GM19455 (cell line): Measurements from ENCODE around the gene CLEC16A.

Source experiments
- ATAC-seq: cut with Tn5 transposase; IDR thresholded peaks from one replicate; pipeline ENCODE4 v1.9.1; 2021; ENCODE audit not compliant: unreplicated experiment

The CLEC16A gene

GRCh38 chr16:11011326-11011725, 67.0 kb downstream of the CLEC16A start:
- no peak for ATAC-seq

GRCh38 chr16:11012841-11013240, 68.5 kb downstream of the CLEC16A start:
- no peak for ATAC-seq

GRCh38 chr16:11014136-11014535, 69.8 kb downstream of the CLEC16A start:
- ATAC-seq = no peak

- ATAC-seq = no peak
These were observed 70.7 kb downstream of the CLEC16A start for GRCh38 chr16:11015076-11015475.

GRCh38 chr16:11015607-11016006, 71.2 kb downstream of the CLEC16A start:
- no peak for ATAC-seq

- ATAC-seq = no peak
These were observed 72.2 kb downstream of the CLEC16A start for GRCh38 chr16:11016524-11016988.

GRCh38 chr16:11016993-11017392, 72.6 kb downstream of the CLEC16A start:
- no peak for ATAC-seq

- ATAC-seq = no peak
These were observed 73.1 kb downstream of the CLEC16A start for GRCh38 chr16:11017499-11017898.

- no peak for ATAC-seq
These were observed 76.0 kb downstream of the CLEC16A start for GRCh38 chr16:11020388-11020787.

GRCh38 chr16:11020792-11021551, 76.6 kb downstream of the CLEC16A start:
- ATAC-seq = no peak

GRCh38 chr16:11022002-11022401, 77.6 kb downstream of the CLEC16A start:
- ATAC-seq = no peak

- ATAC-seq = no peak
These were observed 79.1 kb downstream of the CLEC16A start for GRCh38 chr16:11023262-11024039.

GRCh38 chr16:11024333-11025053, 80.1 kb downstream of the CLEC16A start:
- ATAC-seq = no peak

- ATAC-seq = no peak
These were observed 80.8 kb downstream of the CLEC16A start for GRCh38 chr16:11025120-11025531.

- ATAC-seq = no peak
These were observed 85.6 kb downstream of the CLEC16A start for GRCh38 chr16:11029948-11030347.

- no peak for ATAC-seq
These were observed 86.7 kb downstream of the CLEC16A start for GRCh38 chr16:11030990-11031510.

GRCh38 chr16:11032000-11032921, 87.9 kb downstream of the CLEC16A start:
- ATAC-seq = no peak

GRCh38 chr16:11032922-11033291, 88.5 kb downstream of the CLEC16A start:
- no peak for ATAC-seq

GRCh38 chr16:11033629-11034420, 89.5 kb downstream of the CLEC16A start:
- ATAC-seq = no peak
